SK-N-SH (cell line): ENCODE data around the gene TBRG4. TPM values are rescaled to one million over a fixed set of nuclear protein-coding genes. Genes with fewer than 3 reads are reported as not detected.

Experiments
- CTCF ChIA-PET: fragments of 300-600, 350-600 bp; formaldehyde crosslinking; extraction: SDS; loops from one replicate; lab custom pipeline; 2021; lab: Yijun Ruan, JAX
- POLR2A ChIA-PET: fragments of 350-600 bp; sonication (Branson Sonifier 250); formaldehyde crosslinking; extraction: SDS; loops from one replicate; lab custom pipeline; 2020; ENCODE audit warnings: antibody characterized with exemption, inconsistent platforms; lab: Yijun Ruan, JAX
- DNase-seq: peaks from one replicate; pipeline ENCODE4 v3.0.0; 2012
- H2AFZ ChIP-seq: fragments of 200-600 bp; sonication (generic); 2 replicates; pipeline ENCODE4 v1.8.1; 2016; ENCODE audit warnings: antibody characterized with exemption, mild to moderate bottlenecking, low read depth
- H3F3A ChIP-seq: fragments of 200-600 bp; sonication (generic); replicated peaks from 2 replicates; pipeline ENCODE3; 2016; ENCODE audit warnings: antibody characterized with exemption, mild to moderate bottlenecking; ENCODE audit not compliant: insufficient read depth
- H3K27ac ChIP-seq, 2 experiments: fragments of 200-500 bp in 1 of 2; fragments of 200-600 bp in 1 of 2; sonication (Bioruptor generic) in 1 of 2; sonication (generic), shearing (Covaris generic) in 1 of 2; 2 replicates each; pipeline versions ENCODE4 v1.5.1 to v1.6.1; 2014 to 2016; ENCODE audit warnings: low read depth in 2 of 2, inconsistent platforms in 1 of 2, low read length in 1 of 2, mild to moderate bottlenecking in 1 of 2, mixed read lengths in 1 of 2
- H3K27me3 ChIP-seq: fragments of 200-600 bp; sonication (generic), shearing (Covaris generic); 2 replicates; pipeline ENCODE4 v1.6.1; 2016; ENCODE audit warnings: mixed run types; ENCODE audit not compliant: insufficient read depth
- H3K36me3 ChIP-seq, 2 experiments: fragments of 200-500 bp in 1 of 2; fragments of 200-600 bp in 1 of 2; sonication (Bioruptor generic) in 1 of 2; sonication (generic) in 1 of 2; replicated peaks in 1 of 2; 2 replicates each; pipeline versions ENCODE3 to v1.5.1; 2014 to 2016; ENCODE audit warnings: low read length in 1 of 2, mild to moderate bottlenecking in 1 of 2; ENCODE audit not compliant: insufficient read depth in 2 of 2, control insufficient read depth in 1 of 2
- H3K4me1 ChIP-seq, 2 experiments: fragments of 200-500 bp in 1 of 2; fragments of 200-600 bp in 1 of 2; sonication (Bioruptor generic) in 1 of 2; sonication (generic), shearing (Covaris generic) in 1 of 2; 2 replicates each; pipeline versions ENCODE4 v1.5.1 to v1.6.1; 2014 to 2016; ENCODE audit warnings: low read depth in 1 of 2, low read length in 1 of 2, mixed run types in 1 of 2; ENCODE audit not compliant: insufficient read depth in 2 of 2, control insufficient read depth in 1 of 2
- H3K4me2 ChIP-seq: fragments of 200-600 bp; sonication (generic), shearing (Covaris generic); 2 replicates; pipeline ENCODE4 v1.6.1; 2017; ENCODE audit warnings: mixed run types
- H3K4me3 ChIP-seq, 2 experiments: fragments of 200-500 bp in 1 of 2; fragments of 200-600 bp in 1 of 2; sonication (Bioruptor generic) in 1 of 2; sonication (generic), shearing (Covaris generic) in 1 of 2; 2 replicates each; pipeline versions ENCODE4 v1.5.1 to v1.8.1; 2014 to 2016; ENCODE audit warnings: low read depth in 2 of 2, inconsistent platforms in 1 of 2, low read length in 1 of 2, mild to moderate bottlenecking in 1 of 2, mixed read lengths in 1 of 2, moderate library complexity in 1 of 2
- H3K79me2 ChIP-seq: fragments of 200-600 bp; sonication (generic); 2 replicates; pipeline ENCODE4 v1.8.1; 2017; ENCODE audit warnings: mild to moderate bottlenecking; ENCODE audit not compliant: insufficient read depth
- H3K9ac ChIP-seq: fragments of 200-600 bp; sonication (generic); 2 replicates; pipeline ENCODE4 v1.6.1; 2017; ENCODE audit warnings: mixed run types
- H3K9me2 ChIP-seq: fragments of 200-600 bp; sonication (generic); 2 replicates; pipeline ENCODE4 v1.6.1; 2017; ENCODE audit warnings: mixed run types
- H3K9me3 ChIP-seq: fragments of 200-600 bp; sonication (generic); 2 replicates; pipeline ENCODE4 v1.6.1; 2017; ENCODE audit warnings: mixed run types, mild to moderate bottlenecking, moderate library complexity
- H4K20me1 ChIP-seq: fragments of 200-600 bp; sonication (generic); 2 replicates; pipeline ENCODE4 v1.6.1; 2017; ENCODE audit warnings: mild to moderate bottlenecking, mixed run types; ENCODE audit not compliant: insufficient read depth
- ELF1 ChIP-seq: IDR thresholded peaks from 2 replicates; pipeline ENCODE4 v1.4.0; 2012
- EZH2phosphoT487 ChIP-seq: fragments of 200-600 bp; sonication (generic); IDR thresholded peaks from 2 replicates; pipeline ENCODE4 v1.6.1; 2017; ENCODE audit warnings: low read depth, mixed run types, mild to moderate bottlenecking, antibody characterized with exemption, moderate library complexity, borderline replicate concordance
- FOSL2 ChIP-seq: IDR thresholded peaks from 2 replicates; pipeline ENCODE4 v1.4.0; 2012; ENCODE audit warnings: low read depth, mild to moderate bottlenecking, moderate library complexity, borderline replicate concordance
- FOXM1 ChIP-seq: IDR thresholded peaks from 2 replicates; pipeline ENCODE4 v1.4.0; 2012; ENCODE audit warnings: low read depth, mild to moderate bottlenecking
- MAX ChIP-seq: IDR thresholded peaks from 2 replicates; pipeline ENCODE4 v1.4.0; 2012; ENCODE audit warnings: low read depth
- RAD21 ChIP-seq: IDR thresholded peaks from 2 replicates; pipeline ENCODE4 v1.6.1; 2012; ENCODE audit warnings: mild to moderate bottlenecking, low read length
- RCOR1 ChIP-seq: fragments of 150-350 bp; IDR thresholded peaks from 2 replicates; pipeline ENCODE4 v1.6.1; 2017; ENCODE audit warnings: antibody characterized with exemption, low read length
- SIN3A ChIP-seq: IDR thresholded peaks from 2 replicates; pipeline ENCODE4 v1.6.1; 2012; ENCODE audit warnings: low read depth, mild to moderate bottlenecking, low read length, moderate library complexity, borderline replicate concordance
- TAF1 ChIP-seq: IDR thresholded peaks from 2 replicates; pipeline ENCODE4 v1.6.1; 2012; ENCODE audit warnings: low read depth, mild to moderate bottlenecking, low read length, moderate library complexity, borderline replicate concordance
- TCF12 ChIP-seq: IDR thresholded peaks from 2 replicates; pipeline ENCODE4 v1.4.0; 2012
- TEAD4 ChIP-seq: IDR thresholded peaks from 2 replicates; pipeline ENCODE4 v1.4.0; 2012; ENCODE audit warnings: mild to moderate bottlenecking, borderline replicate concordance; ENCODE audit not compliant: insufficient read depth
- WGBS: methylation state at CpG from one replicate; pipeline ENCODE4 v1.1.6; 2017; ENCODE audit warnings: low lambda C conversion rate; 5-methylcytosine and 5-hydroxymethylcytosine counted together
- polyA plus RNA-seq, 3 experiments: library from polyadenylated mRNA; depleted of rRNA; stranded (reverse); fragments of >200 nt; gene quantifications; 2 replicates each; pipeline ENCODE4 v1.2.3, GENCODE V29; 2012
- TF ChIP-seq, protein P1 (sequence below): IDR thresholded peaks from 2 replicates; pipeline ENCODE4; 2012

TBRG4 gene
- polyA plus RNA-seq, 1 of the 3 experiments (the other 2 are of a cell fraction): 76.2 TPM

DNA sequence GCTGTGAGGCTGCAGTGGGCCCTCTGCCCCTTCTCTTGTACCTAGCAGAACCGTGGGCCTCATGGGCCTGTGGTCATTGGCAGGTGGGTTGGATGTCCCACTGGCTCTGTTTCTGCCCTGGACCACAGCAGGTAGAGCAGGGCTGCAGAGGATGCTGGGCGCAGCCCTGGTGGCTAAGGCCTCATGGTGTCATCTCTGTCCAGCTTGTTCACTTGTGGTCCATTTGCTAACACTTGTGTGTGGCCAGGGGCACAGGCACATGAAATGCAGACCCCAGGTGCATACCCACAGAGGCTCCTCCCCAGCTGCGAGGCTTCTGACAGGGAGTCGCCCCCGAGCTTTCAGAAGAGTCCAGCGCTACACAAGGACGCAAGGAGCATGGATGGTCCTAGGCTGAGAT, 22.4 kb upstream of the TBRG4 start:
- Histone ChIP-seq H3K36me3 (no peaks in the 10 kb centered on the region), H3K9me3 (no peaks in the 10 kb centered on the region), H3K9ac (no peak overlapping the region), H3K79me2 (no peaks in the 10 kb centered on the region), H3K4me1 (no peaks in the 10 kb centered on the region), H4K20me1 (no peaks in the 10 kb centered on the region), H3K27ac (no peak overlapping the region), H3K4me2 (no peak overlapping the region), H3K27me3 (peaks cover 9% of the 10 kb centered on the region; the same call in 1 of the 2 replicates), H3F3A (no peaks in the 10 kb centered on the region), H2AFZ (no peak overlapping the region), H3K4me3 (no peak overlapping the region), H3K9me2 (no peaks in the 10 kb centered on the region)
- DNase-seq: no peak
- CTCF ChIA-PET: interaction anchor here (1.0 to 6.6 kb wide), 7 partner anchors 14 to 286 kb away, joined by 3 to 149 read pairs (median 11); partner anchors contain the start of gene TBRG4
- TF ChIP-seq TAF1 (no peak), ELF1 (no peak), EZH2phosphoT487 (no peak), MAX (no peak), FOXM1 (no peak)
- POLR2A ChIA-PET: no interaction called here
- WGBS: 76% methylated on average over 6 of the region's 7 CpGs

GRCh38 chr7:45133352-45133751, 21.9 kb upstream of the TBRG4 start:
- CTCF ChIA-PET: interaction anchor here (1.0 to 6.6 kb wide), 6 partner anchors 13 to 286 kb away, joined by 3 to 149 read pairs (median 8); partner anchors contain the start of gene TBRG4
- TF ChIP-seq FOSL2 (no peak), RAD21 (no peak)

DNA sequence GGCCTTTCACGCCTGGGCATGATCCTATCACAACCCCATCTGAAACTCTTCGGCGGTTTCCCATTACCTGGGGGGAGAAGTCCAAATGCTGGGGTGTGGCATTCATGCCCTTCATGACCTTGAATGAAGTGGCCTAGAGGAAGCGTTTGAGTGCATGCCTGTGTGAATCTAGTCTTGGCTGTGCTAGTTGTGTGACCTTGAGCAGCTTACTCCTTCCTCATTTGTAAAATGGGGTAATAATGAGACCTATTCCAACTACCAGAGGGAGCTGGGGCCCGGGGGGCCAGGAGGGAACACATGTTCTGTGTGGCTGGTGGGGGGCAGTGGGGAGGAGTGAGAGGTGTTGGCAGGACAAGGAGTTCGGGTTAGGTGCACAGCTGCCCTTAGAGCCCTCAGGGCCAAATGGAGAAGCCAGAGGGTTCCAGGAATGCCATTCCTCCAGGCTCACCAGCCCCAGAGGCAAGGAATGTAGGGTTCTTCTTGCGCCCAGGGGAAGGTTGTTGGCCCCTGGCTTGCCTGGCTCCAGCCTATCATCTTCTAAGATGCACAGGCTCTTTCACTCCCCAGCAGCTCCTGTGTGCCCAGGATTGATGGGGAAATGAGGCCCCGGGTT, 21.3 kb upstream of the TBRG4 start:
- DNase-seq: no peak
- H3K36me3 ChIP-seq: no peaks in the 10 kb centered on the region

More at GRCh38 chr7:45133352-45133751, 21.9 kb upstream of the TBRG4 start:
- Histone ChIP-seq H3K79me2 (no peaks in the 10 kb centered on the region), H3K36me3 (no peaks in the 10 kb centered on the region), H3K9me2 (no peaks in the 10 kb centered on the region), H3K4me2 (no peak overlapping the region), H3K9me3 (no peaks in the 10 kb centered on the region), H3K27me3 (peaks cover 9% of the 10 kb centered on the region; the same call in 1 of the 2 replicates), H3K4me1 (no peaks in the 10 kb centered on the region), H4K20me1 (no peaks in the 10 kb centered on the region), H3K27ac (no peak overlapping the region), H2AFZ (no peak overlapping the region), H3K9ac (no peak overlapping the region), H3F3A (no peaks in the 10 kb centered on the region), H3K4me3 (no peak overlapping the region)
- DNase-seq: no peak
- WGBS: 84% methylated on average over 4 of the region's 4 CpGs
- POLR2A ChIA-PET: no interaction called here

More for the DNA sequence above, 21.3 kb upstream of the TBRG4 start:
- Histone ChIP-seq H3K4me3 (no peak overlapping the region), H3K27me3 (peaks cover 5% of the 10 kb centered on the region; the same call in 1 of the 2 replicates), H3K79me2 (no peaks in the 10 kb centered on the region), H4K20me1 (no peaks in the 10 kb centered on the region), H3K9ac (no peak overlapping the region), H3K4me2 (no peak overlapping the region), H2AFZ (no peak overlapping the region), H3K9me2 (no peaks in the 10 kb centered on the region), H3K4me1 (no peaks in the 10 kb centered on the region), H3K9me3 (no peaks in the 10 kb centered on the region), H3K27ac (no peak overlapping the region), H3F3A (no peaks in the 10 kb centered on the region)
- 74% methylated on average over 8 of the region's 8 CpGs for WGBS
- TF ChIP-seq RCOR1 (no peak), TEAD4 (no peak), SIN3A (no peak), ELF1 (no peak), TCF12 (no peak)
- TF ChIP-seq, protein P1, sequence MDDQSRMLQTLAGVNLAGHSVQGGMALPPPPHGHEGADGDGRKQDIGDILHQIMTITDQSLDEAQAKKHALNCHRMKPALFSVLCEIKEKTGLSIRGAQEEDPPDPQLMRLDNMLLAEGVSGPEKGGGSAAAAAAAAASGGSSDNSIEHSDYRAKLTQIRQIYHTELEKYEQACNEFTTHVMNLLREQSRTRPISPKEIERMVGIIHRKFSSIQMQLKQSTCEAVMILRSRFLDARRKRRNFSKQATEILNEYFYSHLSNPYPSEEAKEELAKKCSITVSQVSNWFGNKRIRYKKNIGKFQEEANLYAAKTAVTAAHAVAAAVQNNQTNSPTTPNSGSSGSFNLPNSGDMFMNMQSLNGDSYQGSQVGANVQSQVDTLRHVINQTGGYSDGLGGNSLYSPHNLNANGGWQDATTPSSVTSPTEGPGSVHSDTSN: no peak
- CTCF ChIA-PET: interaction anchor here (1.0 to 6.6 kb wide), 8 partner anchors 12 to 285 kb away, joined by 3 to 149 read pairs (median 4); partner anchors contain the start of gene TBRG4
- POLR2A ChIA-PET: no interaction called here
